Posterior cingulate gyrus (tissue), 11 donors: ENCODE measurements around the gene TFRC.
A peak's percentile ranks its signal among the peaks of the same experiment; 100 is the strongest.
"Not testable (repeated sequence)": the region's sequence is repeated elsewhere in the genome, so short reads cannot be mapped to it uniquely, and the experiment has no call there.

Source experiments
- DNase-seq, 10 donors: peaks; one replicate each; pipeline versions ENCODE4 v3.0.0 to v3.0.0-alpha.2; 2020 to 2021; ENCODE audit warnings: mixed read lengths in 3 of 10
- intact Hi-C: fragments of 100-400 bp; cut with DNase I; formaldehyde crosslinking; loops from one replicate; pipeline ENCODE4 v1.15.1; 2023

TFRC gene

DNA sequence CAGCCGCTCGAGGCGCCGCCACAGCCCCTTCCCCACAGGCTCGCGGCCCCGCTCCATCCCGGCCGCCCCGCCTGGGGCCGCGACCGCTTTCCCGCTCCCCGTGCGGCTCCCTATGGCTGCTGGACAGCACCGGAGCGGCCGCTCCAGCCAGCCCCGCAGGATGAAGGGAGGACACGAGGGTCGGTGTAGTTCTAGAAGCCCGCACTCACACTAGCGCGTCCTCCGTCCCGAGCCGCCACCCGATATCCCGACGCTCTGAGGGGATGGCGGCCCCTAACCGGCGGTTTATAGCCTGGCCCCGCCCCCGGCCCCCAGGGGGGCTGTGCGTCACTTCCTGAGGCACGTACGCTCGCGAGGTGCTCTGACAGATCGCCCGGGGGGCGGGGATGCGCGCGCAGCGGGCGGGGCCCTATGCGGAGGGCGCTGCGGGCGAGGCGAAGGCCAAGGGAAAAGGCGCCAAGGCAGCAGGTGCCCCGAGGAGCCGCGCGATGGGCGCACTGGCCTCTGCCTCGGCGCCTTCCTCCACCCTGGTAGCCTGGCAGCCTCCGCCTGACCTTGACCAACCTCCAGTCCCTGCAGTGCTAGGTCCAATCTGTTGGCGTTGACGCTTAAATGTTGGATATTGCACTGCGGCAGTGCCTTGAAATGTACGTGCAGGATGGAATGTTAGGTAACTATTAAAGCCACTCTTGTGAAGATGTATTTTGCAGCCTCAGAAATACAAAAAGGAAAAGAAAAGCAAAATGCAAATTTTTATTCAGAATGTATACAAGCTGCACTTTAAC lies at the start of gene TFRC:
TSS of gene TFRC (minus strand) at position 257 of the 785 bp plus-strand sequence. CDS start 4,991 bp downstream, outside the sequence.
- DNase-seq = peak; percentile 92 to 99 (median 96)
- intact Hi-C loops = no loop called here

DNA sequence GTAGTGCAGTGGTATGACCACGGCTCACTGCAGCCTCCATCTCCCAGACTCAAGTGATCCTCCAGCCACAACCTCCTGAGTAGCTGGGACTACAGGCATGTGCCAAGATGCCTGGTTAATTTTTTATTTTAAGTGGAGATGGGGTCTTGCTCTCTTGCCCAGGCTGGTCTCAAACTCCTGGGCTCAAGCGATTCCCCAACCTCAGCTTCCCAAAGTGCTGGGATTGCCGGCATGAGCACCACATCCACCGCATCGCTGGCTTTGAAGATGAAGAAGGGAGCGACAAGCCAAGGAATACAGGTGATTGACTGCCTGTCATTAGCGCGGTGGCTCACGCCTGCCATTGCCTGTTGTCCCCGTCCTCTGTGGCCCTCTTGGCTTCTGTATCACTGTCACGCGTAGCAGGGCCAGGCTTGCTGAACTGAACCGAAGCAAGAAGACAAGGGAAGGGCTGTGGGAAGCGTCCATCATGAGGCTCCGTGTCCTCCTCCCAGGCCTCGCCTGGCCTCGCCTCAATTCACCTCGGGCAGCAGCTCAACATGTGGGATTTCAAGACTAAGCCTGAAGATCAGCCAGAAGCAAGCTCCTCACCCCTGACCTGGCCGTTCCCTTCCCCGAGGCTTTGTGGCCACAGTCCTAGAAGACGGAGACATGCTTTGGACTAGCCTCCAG lies 46.4 kb upstream of the TFRC start:
- no peak for DNase-seq
- intact Hi-C loops = no loop called here

DNA sequence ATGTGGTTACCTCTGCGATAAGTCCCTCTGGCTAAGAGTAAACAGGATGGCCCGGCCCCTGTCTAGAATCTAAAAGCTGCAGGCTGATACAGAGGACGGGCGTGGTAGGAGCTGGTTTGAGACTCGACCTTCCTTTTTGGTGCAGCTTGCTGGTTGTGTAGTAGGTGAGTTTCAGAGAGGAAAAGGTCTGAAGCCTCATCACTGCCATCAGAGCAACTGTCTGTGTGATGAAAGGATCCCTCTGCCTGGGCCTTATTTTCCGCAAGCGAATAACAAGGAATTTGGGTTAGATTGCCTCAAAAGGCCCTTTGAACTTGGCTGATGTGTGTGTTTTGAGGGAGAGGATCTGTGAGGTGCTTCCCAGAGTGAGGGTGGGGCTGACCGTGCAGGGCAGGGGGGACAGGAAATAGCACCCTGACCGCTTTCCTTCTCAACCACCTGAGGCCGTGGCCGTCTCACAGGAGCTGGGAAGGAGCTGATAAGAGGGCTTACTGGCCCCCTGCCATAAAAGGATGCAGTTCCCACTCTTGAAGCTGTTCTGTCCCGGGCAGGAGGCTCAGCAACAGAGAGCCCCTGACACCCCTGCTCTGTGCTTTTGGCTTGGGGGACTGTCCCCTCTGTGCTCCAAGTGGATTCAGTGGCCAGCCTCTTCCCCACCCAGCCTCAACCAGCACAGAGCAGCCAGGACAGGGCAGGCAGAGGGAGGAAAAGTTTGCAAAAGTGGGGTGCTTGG lies 45.6 kb upstream of the TFRC start:
- DNase-seq = no peak

DNA sequence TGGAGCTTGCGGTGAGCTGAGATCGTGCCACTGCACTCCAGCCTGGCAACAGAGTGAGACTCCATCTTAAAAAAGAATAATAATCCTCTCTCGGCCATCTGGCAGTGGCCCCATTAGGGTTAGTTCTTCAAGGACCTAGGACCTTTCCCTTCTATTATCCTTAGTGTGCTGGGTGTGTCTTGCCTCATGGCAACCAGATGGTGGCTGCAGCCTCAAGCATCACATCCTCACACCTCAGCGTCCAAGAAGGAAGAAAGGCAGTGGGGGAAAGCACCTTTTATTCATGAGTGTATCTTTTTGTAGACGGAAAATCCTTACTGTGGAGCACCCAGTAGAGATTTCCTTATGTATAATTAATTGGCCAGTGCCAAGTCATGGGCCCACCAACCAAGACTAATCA lies 42.7 kb upstream of the TFRC start:
- intact Hi-C loops = no loop called here
- DNase-seq = no peak

More for the DNA sequence above, 45.6 kb upstream of the TFRC start:
- intact Hi-C loops = no loop called here

DNA sequence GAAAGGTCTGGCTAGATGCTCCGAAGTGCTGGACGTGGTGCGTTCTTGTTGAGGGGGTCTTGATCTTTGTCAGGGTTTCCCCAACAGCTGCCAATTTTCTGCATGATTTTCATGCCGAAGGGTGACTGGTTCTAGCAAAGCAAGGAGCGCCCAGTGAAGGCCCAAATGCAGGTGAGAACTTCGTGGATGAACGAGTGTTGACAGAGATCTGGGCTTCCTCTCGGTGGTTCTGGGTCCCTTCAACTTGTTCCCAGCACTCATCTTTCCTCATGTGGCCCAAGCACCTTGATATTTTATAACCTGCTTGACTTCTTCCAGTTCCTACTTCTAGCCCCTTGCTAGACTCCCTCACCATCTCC lies 40.8 kb upstream of the TFRC start:
- DNase-seq = no peak
- intact Hi-C loops = no loop called here

DNA sequence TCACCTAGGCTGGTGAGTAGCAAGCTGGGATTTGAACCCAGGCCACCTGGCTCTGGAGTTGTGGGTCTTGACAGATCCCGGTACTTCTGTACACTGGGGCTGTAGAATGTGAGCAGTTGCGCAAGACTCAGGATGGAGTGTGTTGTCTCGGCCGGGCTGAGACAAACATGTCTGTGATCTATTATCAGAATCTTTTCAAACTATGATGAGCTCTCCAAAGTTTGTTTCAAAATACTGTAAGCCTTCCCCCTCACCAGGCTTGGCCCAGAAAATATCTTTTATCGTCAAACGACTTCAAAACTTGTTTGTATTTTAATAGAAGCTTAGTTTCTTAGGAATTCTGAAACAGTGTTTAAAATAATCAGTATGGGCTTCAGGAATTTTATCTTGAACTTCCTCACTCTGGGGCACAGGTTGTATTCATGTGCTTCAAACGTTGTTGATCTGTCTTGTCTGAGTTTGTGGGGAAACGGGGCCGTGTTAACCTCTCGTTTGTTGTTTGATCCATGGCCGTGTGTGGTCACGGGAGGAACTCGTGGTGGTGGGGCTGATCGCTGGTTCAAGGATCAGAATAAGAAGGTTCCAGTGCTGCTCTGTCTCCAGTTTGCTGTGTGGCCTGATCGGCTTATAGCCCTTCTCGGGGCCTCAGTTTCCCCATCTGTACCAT lies 40.3 kb upstream of the TFRC start:
- intact Hi-C loops = no loop called here
- DNase-seq = peak in 1 of 10 donors; percentile 18

DNA sequence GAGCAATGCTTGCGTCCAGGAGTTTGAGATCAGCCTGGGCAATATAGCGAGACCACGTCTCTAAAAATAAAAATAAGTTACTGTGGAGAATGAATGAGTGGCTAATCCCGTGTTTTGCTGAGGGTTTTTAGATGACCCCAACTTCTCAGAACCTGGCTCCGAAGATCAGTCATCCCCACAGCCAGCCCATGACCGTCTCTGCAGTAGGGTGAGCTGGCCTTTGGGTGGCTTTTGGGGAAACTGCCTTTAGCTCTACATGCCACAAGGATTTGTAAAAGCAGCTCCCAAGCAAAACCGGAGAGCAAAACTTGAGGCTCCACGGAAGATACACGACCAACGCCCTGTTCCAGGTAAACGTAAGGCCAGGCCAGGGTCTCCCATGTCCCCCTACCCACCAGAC lies 39.2 kb upstream of the TFRC start:
- peak in 1 of 10 donors; percentile 16 for DNase-seq
- intact Hi-C loops = no loop called here

DNA sequence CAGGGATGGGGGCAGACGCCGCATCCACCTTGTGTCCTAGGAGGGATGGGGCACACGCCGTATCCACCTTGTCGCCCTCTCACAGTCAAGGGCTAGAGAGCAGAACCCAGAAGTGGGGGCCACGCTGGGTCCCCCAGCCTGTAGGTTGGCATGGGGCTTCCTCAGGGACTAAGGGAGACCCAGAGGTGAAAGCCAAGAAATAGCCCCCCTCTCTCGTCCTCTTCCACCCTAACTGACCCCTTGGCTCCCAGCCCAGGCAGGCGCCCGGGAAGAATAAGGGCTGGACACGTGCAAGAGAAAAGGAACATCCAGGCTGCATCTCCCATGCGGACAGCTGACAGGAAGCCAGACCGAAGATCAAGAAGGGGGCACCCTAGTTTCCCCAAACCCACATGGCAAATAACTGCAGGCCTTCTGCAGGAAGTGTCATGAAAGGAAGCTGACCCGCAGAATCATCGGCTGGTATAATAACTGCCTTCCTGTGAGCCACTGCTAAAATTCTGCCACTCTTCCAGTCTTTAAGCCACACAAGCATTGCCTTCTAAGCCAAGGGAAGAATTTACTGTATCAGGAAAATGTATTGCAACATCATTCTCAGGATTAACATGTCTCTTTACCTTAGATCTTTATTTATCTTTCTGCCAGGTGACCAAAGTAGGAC lies 38.5 kb upstream of the TFRC start:
- peak in 1 of 10 donors; percentile 67 for DNase-seq
- intact Hi-C loops = no loop called here

DNA sequence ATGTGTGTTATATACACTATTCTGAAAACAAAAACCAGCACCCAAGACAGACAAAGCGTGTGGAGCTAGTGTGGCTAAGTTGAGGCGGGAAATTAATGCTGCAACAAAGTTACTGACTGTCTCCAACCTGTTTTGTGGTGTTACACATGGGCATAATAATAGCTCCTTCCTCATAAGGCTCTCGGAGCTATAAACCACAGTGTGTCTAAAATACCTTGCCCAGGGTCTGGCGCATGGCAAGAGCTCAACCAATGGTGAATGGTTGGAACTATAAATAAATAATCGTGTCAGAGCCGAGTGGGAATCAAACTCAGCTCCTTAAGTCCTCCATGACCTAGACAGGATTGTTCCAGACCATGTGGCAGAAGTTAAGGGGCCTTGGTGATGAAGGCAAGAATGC lies 35.9 kb upstream of the TFRC start:
- intact Hi-C loops = no loop called here
- no peak for DNase-seq

DNA sequence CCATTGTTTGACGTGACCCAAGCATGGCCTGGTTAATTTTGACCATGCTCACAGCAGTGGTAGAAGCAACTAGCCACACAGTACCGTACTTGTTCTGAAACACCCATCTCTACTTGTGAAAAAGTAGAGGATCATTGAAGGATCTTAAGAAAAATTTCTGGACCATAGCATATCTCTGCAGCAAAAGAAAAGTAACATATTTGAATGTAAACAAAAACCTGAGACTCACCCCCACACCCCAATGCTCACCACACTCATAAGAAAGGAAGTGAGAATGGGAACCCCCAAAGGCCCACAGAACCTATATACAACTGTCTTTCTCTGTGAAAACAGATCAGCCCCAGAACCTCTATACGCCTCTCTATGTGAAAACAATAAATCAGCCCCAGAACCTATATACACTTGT lies 33.8 kb upstream of the TFRC start:
- DNase-seq = no peak
- intact Hi-C loops = no loop called here

DNA sequence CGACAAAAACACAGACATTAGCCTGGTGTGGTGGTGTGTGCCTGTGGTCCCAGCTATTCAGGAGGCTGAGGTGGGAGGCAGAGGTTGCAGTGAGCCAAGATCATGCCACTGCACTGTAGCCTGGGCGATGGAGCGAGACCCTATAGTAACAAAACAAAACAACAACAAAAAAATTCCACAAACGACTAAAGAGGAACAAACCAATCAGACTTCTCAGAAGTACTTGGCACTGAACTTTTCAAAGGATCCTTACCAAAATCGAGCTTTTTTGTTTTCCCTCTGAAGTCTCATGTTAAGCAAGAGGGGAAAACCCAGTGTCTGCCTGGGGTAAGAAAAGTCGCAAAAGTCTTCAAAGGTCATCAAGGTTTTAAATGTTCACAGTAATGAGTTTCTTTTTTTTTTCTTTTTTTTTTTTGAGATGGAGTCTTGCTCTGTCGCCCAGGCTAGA lies 30.1 kb upstream of the TFRC start:
- intact Hi-C loops = no loop called here
- no peak for DNase-seq

DNA sequence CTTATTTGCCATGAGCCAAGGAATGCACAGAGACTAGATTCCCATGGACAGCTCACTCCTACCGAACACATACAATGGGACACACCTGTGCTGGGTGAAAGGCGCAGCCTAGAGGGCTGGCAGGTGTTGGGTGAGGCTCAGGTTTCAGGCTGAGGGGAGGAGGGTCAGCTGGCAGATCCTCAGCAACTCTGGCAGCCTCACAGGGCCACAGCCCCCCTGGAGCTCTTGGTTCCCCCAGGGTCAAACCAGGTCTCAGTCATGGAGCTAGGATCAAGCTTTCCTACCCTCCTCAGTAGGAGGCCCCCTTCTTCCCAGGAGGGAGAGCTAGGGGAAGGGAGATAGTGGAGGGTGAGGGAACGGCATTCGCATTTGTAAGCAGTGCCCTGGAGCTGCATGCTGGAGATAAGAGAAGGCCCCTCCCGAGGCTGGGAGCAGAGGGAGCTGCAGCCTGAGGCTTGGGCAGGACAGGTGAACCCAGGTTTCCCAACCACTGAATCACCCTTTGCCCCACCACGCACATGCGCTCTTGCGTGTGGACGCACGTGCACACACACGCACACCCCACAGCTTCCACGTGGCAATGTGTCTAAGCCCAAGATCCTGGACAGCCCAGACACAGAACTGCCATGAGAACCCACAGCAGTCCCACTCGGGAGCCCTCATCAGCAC lies 26.3 kb upstream of the TFRC start:
- DNase-seq = peak in 1 of 10 donors; percentile 59
- intact Hi-C loops = no loop called here

DNA sequence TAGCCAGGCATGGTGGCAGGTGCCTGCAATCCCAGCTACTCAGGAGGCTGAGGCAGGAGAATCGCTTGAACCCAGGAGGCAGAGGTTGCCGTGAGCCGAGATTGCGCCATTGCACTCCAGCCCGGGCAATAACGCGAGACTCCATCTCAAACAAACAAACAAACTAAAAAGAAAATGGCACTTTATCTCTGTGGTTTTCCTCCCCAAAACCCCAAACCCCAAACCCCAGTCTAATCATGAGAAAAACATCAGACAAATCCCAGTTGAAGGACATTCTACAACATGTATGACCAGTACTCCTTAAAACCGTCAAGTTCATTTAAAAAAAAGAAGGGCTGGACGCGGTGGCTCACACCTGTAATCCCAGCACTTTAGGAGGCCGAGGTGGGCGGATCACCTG lies 22.8 kb upstream of the TFRC start:
- intact Hi-C loops = not testable (repeated sequence)

DNA sequence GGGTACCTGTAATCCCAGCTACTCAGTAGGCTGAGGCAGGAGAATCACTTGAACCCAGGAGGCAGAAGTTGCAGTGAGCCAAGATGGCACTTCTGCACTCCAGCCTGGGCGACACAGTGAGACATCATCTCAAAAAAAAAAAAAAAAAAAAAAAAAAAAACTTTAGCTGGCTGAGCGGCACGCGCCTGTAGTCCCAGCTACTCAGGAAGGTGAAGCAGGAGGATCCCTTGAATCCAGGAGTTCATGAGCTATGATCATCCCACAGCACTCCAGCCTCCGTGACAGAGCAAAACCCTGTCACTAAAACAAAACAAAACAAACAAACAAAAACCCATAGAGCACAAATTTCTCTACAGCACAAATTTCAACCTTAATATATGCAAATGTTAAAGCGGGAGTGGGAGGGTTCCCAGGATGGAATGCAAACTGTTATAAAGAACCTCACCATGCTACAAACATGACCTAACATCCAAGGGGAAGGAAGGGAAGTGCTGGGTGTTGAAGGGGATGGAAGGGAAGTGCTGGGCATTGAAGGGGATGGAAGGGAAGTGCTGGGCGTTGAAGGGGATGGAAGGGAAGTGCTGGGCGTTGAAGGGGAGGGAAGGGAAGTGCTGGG lies 16.6 kb upstream of the TFRC start:
- DNase-seq, intact Hi-C loops: not testable (repeated sequence)

More for the DNA sequence above, 22.8 kb upstream of the TFRC start:
- not testable (repeated sequence) for DNase-seq

DNA sequence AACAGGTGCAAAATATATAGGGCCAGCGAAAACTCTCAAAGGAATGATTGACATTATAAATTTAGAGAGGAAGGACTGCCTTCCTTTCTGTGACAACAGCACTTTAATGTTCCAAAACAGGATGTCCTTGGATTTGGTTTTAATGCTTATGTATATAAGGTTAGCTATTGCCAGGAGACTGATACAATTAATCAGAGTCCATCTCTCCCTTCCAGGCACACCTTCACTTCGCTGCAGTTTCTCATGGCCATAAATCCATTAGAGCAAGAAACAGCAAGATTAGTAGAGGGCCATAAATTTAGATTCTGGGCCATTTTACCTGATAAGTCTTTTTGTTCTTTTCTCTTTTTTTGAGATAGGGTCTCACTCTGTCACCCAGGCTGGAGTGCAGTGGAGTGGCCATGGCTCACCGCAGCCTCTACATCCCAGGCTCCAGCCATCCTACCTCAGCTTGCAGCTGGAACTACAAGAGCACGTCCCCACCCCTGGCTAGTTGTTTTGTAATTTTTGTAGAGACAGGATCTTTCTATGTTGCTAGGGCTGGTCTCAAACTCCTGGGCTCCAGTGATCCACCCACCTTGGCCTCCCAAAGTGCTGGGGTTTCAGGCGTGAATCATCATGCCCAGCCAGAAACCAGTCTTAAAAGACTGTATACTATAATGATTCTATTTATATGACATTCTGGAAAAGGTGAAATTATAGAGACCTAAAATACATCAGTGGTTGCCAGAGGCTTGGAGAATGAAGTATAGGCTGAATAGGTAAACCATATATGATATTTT lies 15.7 kb upstream of the TFRC start:
- intact Hi-C loops = no loop called here
- DNase-seq = peak in 1 of 10 donors; percentile 26

DNA sequence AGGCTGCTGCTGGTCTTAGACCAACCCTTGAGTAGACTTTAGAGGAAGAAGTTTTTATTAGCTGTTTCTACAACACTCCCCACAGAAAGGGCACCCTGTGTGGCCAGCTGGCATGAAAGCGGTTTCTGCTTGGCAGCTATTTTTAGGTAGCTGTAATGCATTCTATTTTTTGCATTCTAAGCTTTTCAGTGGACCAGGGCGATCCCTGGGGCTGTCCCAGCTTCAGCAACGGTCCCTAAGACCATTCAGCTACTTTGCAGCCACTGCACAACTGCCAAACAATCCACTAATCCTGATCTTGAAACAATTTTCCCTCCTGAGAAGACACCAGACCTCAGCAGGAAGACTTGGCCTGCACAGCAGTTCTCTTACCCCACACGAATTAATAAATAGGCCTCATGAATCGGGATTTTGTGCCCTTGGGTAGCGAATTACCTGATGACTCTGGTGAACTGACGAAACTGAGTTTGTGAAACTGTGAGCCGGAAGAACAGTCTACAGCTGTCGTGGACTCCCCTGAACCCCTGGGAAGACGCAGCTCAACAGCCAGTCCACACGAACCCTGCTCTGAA lies 14.6 kb upstream of the TFRC start:
- intact Hi-C loops = no loop called here
- peak; percentile 13 to 87 (median 36) for DNase-seq

DNA sequence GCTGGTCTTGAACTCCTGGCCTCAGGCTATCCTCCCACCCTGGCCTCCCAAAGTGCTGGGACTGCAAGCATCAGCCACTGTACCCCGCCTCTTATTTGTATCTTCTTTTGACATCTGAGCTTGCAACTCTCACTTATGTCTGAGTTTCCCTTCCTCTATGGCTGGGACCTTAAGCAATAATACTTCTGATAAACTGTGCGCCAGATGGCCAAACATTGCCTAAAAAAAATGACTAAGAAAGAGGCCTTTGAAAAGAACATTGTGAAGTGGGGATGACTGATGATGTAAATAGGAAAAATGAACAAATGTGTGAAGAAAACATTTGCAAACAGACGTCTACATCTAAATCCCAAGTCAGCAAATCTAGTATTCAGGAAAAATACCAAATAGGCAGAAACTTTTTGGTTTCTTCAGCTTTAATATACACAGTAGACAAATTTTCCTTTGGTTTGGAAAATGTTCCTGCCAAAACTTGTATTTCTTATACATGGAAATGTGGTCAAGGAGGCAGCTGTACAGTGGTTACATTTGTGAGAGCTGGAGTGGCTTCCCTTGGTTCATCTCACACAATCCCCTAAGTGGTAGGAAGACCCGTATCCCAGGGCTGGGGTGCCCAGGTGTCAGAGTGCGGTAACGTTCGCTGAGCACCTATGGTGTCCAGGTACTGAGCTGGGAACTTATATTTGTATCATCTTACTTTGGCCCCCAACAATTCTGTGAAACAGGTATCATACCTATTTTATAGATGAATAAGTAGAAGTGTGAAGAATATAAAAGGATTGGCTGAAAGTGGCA lies 11.6 kb upstream of the TFRC start:
- intact Hi-C loops = no loop called here
- DNase-seq = peak in 1 of 10 donors; percentile 27
